PC-3 (cell line): ENCODE measurements around the gene TNFRSF4. TPM values are rescaled to one million over a fixed set of nuclear protein-coding genes. Genes with fewer than 3 reads are reported as not detected.
A peak's percentile ranks its signal among the peaks of the same experiment; 100 is the strongest.
"Not testable (repeated sequence)": the region's sequence is repeated elsewhere in the genome, so short reads cannot be mapped to it uniquely, and the experiment has no call there.

ENCODE experiments used
- ATAC-seq: fragments of 200-7000 bp; cut with Tn5 transposase; 2 replicates; pipeline ENCODE4 v1.9.1; 2020; ENCODE audit warnings: mild to moderate bottlenecking, moderate library complexity
- BruUV-seq: library from RNA; stranded (reverse); fragments of 400-500 nt; replicated peaks from 2 replicates; lab custom pipeline; 2021; lab: Mats Ljungman, UMichigan
- CTCF ChIA-PET: fragments of 300-600 bp; sonication (Branson Sonifier 250); formaldehyde crosslinking; loops from one replicate; lab custom pipeline; 2022; ENCODE audit warnings: antibody characterized with exemption; lab: Charles Lee
- POLR2A ChIA-PET: fragments of 300-600 bp; sonication (Branson Sonifier 250); formaldehyde crosslinking; loops from one replicate; lab custom pipeline; 2022; ENCODE audit warnings: antibody characterized with exemption; ENCODE audit not compliant: unreplicated experiment; lab: Charles Lee
- DNase-seq: peaks from one replicate; pipeline ENCODE4 v3.0.0-alpha.2; 2015
- H2AFZ ChIP-seq: fragments of 300-600 bp; sonication (generic); 2 replicates; pipeline ENCODE4 v1.6.0; 2016; ENCODE audit warnings: antibody characterized with exemption, low read length
- H3F3A ChIP-seq: fragments of 300-600 bp; sonication (generic); one replicate; pipeline ENCODE4 v1.6.0; 2017; ENCODE audit warnings: antibody characterized with exemption, low read length, control low read depth, mild to moderate bottlenecking; ENCODE audit not compliant: unreplicated experiment
- H3K27ac ChIP-seq: fragments of 300-600 bp; sonication (generic); 2 replicates; pipeline ENCODE4 v1.5.1; 2016; ENCODE audit warnings: mild to moderate bottlenecking, low read length
- H3K27me3 ChIP-seq: fragments of 300-600 bp; sonication (generic); 2 replicates; pipeline ENCODE4 v1.6.1; 2016; ENCODE audit warnings: low read length, mixed read lengths
- H3K36me3 ChIP-seq: fragments of 300-600 bp; sonication (generic); 2 replicates; pipeline ENCODE4 v1.6.1; 2016; ENCODE audit warnings: low read depth, mixed run types, low read length, mixed read lengths
- H3K4me1 ChIP-seq: fragments of 300-600 bp; sonication (generic); 2 replicates; pipeline ENCODE4 v1.5.1; 2016; ENCODE audit warnings: low read length; ENCODE audit not compliant: insufficient read depth
- H3K4me2 ChIP-seq: fragments of 300-600 bp; sonication (generic); 2 replicates; pipeline ENCODE4 v1.6.0; 2016; ENCODE audit warnings: low read length
- H3K4me3 ChIP-seq: fragments of 300-600 bp; sonication (generic); 2 replicates; pipeline ENCODE4 v1.5.1; 2016; ENCODE audit warnings: mild to moderate bottlenecking, low read length, mixed read lengths
- H3K79me2 ChIP-seq: fragments of 300-600 bp; sonication (generic); 2 replicates; pipeline ENCODE4 v1.6.1; 2017; ENCODE audit warnings: low read length, mixed read lengths
- H3K9ac ChIP-seq: fragments of 300-600 bp; sonication (generic); 2 replicates; pipeline ENCODE4 v1.6.0; 2016; ENCODE audit warnings: mild to moderate bottlenecking, low read length
- H3K9me2 ChIP-seq: fragments of 300-600 bp; sonication (generic); replicated peaks from 2 replicates; pipeline ENCODE4 v1.6.1; 2016; ENCODE audit warnings: mixed run types, low read length, mixed read lengths
- H3K9me3 ChIP-seq: fragments of 300-600 bp; sonication (generic); 2 replicates; pipeline ENCODE4 v1.6.1; 2016; ENCODE audit warnings: low read length, mixed read lengths
- H4K20me1 ChIP-seq: fragments of 300-600 bp; sonication (generic); 2 replicates; pipeline ENCODE4 v1.6.1; 2016; ENCODE audit warnings: low read length, mixed read lengths
- CTCF ChIP-seq: fragments of 300-600 bp; sonication (generic); conservative IDR thresholded peaks from 2 replicates; pipeline ENCODE4 v1.5.1; 2017; ENCODE audit warnings: antibody characterized with exemption, low read depth, mild to moderate bottlenecking, low read length
- EZH2 ChIP-seq: fragments of 300-600 bp; sonication (generic); IDR thresholded peaks from one replicate; pipeline ENCODE4 v1.6.1; 2017; ENCODE audit warnings: antibody characterized with exemption, mild to moderate bottlenecking, low read length; ENCODE audit not compliant: unreplicated experiment
- EZH2phosphoT487 ChIP-seq: fragments of 300-600 bp; sonication (generic); IDR thresholded peaks from 2 replicates; pipeline ENCODE4 v1.6.1; 2018; ENCODE audit warnings: mild to moderate bottlenecking, antibody characterized with exemption, low read length, borderline replicate concordance
- intact Hi-C: fragments of 100-400 bp; cut with micrococcal nuclease; formaldehyde crosslinking; loops from 2 replicates; pipeline ENCODE4 v1.9.0; 2023
- total RNA-seq: library from RNA; depleted of rRNA; stranded (reverse); fragments of >200 nt; gene quantifications from 2 replicates; pipeline ENCODE4 v1.2.3, GENCODE V29; 2014

Gene TNFRSF4
- total RNA-seq, 1 experiment from 2014 or later, result 0.11 TPM

- CTCF ChIA-PET, result no interaction called here
- DNase-seq, result no peak
- POLR2A ChIA-PET, result no interaction called here
These were observed 40.2 kb upstream of the TNFRSF4 start for GRCh38 chr1:1253972-1254666.

GRCh38 chr1:1253314-1253713 is 39.4 kb upstream of the TNFRSF4 start:
- Histone ChIP-seq H3K4me1 (peaks cover 1% of the 10 kb centered on the region), H3K9me3 (no peaks in the 10 kb centered on the region), H2AFZ (no peak overlapping the region), H3K27ac (no peak overlapping the region), H4K20me1 (no peaks in the 10 kb centered on the region), H3K9me2 (no peaks in the 10 kb centered on the region), H3K4me3 (no peak overlapping the region), H3K4me2 (no peak overlapping the region), H3F3A (no peaks in the 10 kb centered on the region), H3K9ac (no peak overlapping the region), H3K36me3 (peaks cover 42% of the 10 kb centered on the region), H3K79me2 (peaks cover 8% of the 10 kb centered on the region; the same call in 1 of the 2 replicates), H3K27me3 (no peaks in the 10 kb centered on the region)
- BruUV-seq, result no TSS peak
- intact Hi-C loops, result no loop called here
- no peak for DNase-seq
- no peak for ATAC-seq
- CTCF ChIA-PET, result no interaction called here
- POLR2A ChIA-PET, result no interaction called here
- TF ChIP-seq EZH2phosphoT487, result no peak
- no peak for TF ChIP-seq CTCF
- TF ChIP-seq EZH2, result no peak

More at GRCh38 chr1:1253972-1254666, 40.2 kb upstream of the TNFRSF4 start:
- no peaks in the 10 kb centered on the region for H3F3A ChIP-seq
- H2AFZ ChIP-seq, result no peak overlapping the region
- no peaks in the 10 kb centered on the region for H4K20me1 ChIP-seq
- H3K79me2 ChIP-seq, result peaks cover 15% of the 10 kb centered on the region; the same call in 1 of the 2 replicates
- H3K4me3 ChIP-seq, result no peak overlapping the region
- BruUV-seq, result no TSS peak
- intact Hi-C loops, result no loop called here
- H3K27ac ChIP-seq, result no peak overlapping the region
- H3K4me1 ChIP-seq, result peaks cover 9% of the 10 kb centered on the region
- no peaks in the 10 kb centered on the region for H3K9me2 ChIP-seq
- ATAC-seq, result no peak
- TF ChIP-seq EZH2 (no peak), CTCF (no peak), EZH2phosphoT487 (no peak)
- no peaks in the 10 kb centered on the region for H3K9me3 ChIP-seq
- H3K9ac ChIP-seq, result no peak overlapping the region
- no peak overlapping the region for H3K4me2 ChIP-seq
- peaks cover 46% of the 10 kb centered on the region for H3K36me3 ChIP-seq
- no peaks in the 10 kb centered on the region for H3K27me3 ChIP-seq

GRCh38 chr1:1250786-1251284 is 36.9 kb upstream of the TNFRSF4 start:
- Histone ChIP-seq H3K27ac (no peak overlapping the region), H3K4me2 (no peak overlapping the region), H3K27me3 (no peaks in the 10 kb centered on the region), H3K4me1 (no peaks in the 10 kb centered on the region), H3K9ac (no peak overlapping the region), H3K9me2 (no peaks in the 10 kb centered on the region), H2AFZ (no peak overlapping the region), H3K9me3 (no peaks in the 10 kb centered on the region), H3K36me3 (peaks cover 32% of the 10 kb centered on the region), H4K20me1 (no peaks in the 10 kb centered on the region), H3F3A (no peaks in the 10 kb centered on the region), H3K4me3 (no peak overlapping the region), H3K79me2 (no peaks in the 10 kb centered on the region)
- no peak for ATAC-seq
- ChIA-PET POLR2A (no interaction called here), CTCF (interaction anchor here (0.6 to 1.3 kb wide), 4 partner anchors 14 to 129 kb away, joined by 3 to 6 read pairs (median 4); no protein-coding TSS in a partner anchor)
- no peak for DNase-seq
- TF ChIP-seq EZH2, result no peak
- TF ChIP-seq CTCF, result no peak
- TF ChIP-seq EZH2phosphoT487, result no peak
- no TSS peak for BruUV-seq
- intact Hi-C loops, result no loop called here

GRCh38 chr1:1248009-1248913 is 34.3 kb upstream of the TNFRSF4 start:
- H3K36me3 ChIP-seq, H2AFZ ChIP-seq, H4K20me1 ChIP-seq, DNase-seq, H3K27me3 ChIP-seq, intact Hi-C loops, H3K9me3 ChIP-seq, CTCF ChIA-PET, H3K9ac ChIP-seq, BruUV-seq, H3K4me2 ChIP-seq, H3K4me1 ChIP-seq, H3K27ac ChIP-seq, H3K79me2 ChIP-seq, H3F3A ChIP-seq, H3K4me3 ChIP-seq, H3K9me2 ChIP-seq: not testable (repeated sequence)
- ATAC-seq, result peak; percentile 3; the same call in 1 of the 2 replicates
- POLR2A ChIA-PET, result interaction anchor here (0.6 kb wide), 1 partner anchor 16 kb away, joined by 4 read pairs; no protein-coding TSS in a partner anchor
